GM21723 (cell line): ENCODE measurements around the gene GRIA4.
"Not testable (repeated sequence)": the region's sequence is repeated elsewhere in the genome, so short reads cannot be mapped to it uniquely, and the experiment has no call there.

Experiments
- ATAC-seq: cut with Tn5 transposase; IDR thresholded peaks from one replicate; pipeline ENCODE4 v1.9.1; 2021; ENCODE audit warnings: mild to moderate bottlenecking, moderate library complexity; ENCODE audit not compliant: unreplicated experiment

Gene GRIA4

GRCh38 chr11:105718641-105719040, 108.8 kb downstream of the GRIA4 start:
- no peak for ATAC-seq

GRCh38 chr11:105719073-105719822, 109.4 kb downstream of the GRIA4 start:
- ATAC-seq: peak; percentile 77

GRCh38 chr11:105720096-105720495, 110.2 kb downstream of the GRIA4 start:
- ATAC-seq: no peak

GRCh38 chr11:105723269-105723668, 113.4 kb downstream of the GRIA4 start:
- ATAC-seq: no peak

- ATAC-seq: no peak
Observed at GRCh38 chr11:105732611-105733010, 122.7 kb downstream of the GRIA4 start.

GRCh38 chr11:105734426-105734825, 124.6 kb downstream of the GRIA4 start:
- ATAC-seq: no peak

- no peak for ATAC-seq
Observed at GRCh38 chr11:105738251-105738650, 128.4 kb downstream of the GRIA4 start.

GRCh38 chr11:105738986-105739795, 129.3 kb downstream of the GRIA4 start:
- no peak for ATAC-seq

GRCh38 chr11:105740164-105740903, 130.5 kb downstream of the GRIA4 start:
- peak; percentile 95 for ATAC-seq

GRCh38 chr11:105741488-105742020, 131.7 kb downstream of the GRIA4 start:
- ATAC-seq: no peak

- ATAC-seq: no peak
Observed at GRCh38 chr11:105754260-105754659, 144.4 kb downstream of the GRIA4 start.

- ATAC-seq: no peak
Observed at GRCh38 chr11:105754716-105755115, 144.8 kb downstream of the GRIA4 start.

GRCh38 chr11:105757107-105757506, 147.2 kb downstream of the GRIA4 start:
- no peak for ATAC-seq

- no peak for ATAC-seq
Observed at GRCh38 chr11:105763594-105763993, 153.7 kb downstream of the GRIA4 start.

- no peak for ATAC-seq
Observed at GRCh38 chr11:105767931-105768330, 158.1 kb downstream of the GRIA4 start.

- ATAC-seq: no peak
Observed at GRCh38 chr11:105769627-105770026, 159.8 kb downstream of the GRIA4 start.

- ATAC-seq: not testable (repeated sequence)
Observed at GRCh38 chr11:105773452-105773851, 163.6 kb downstream of the GRIA4 start.

GRCh38 chr11:105774899-105775298, 165.0 kb downstream of the GRIA4 start:
- ATAC-seq: no peak

- no peak for ATAC-seq
Observed at GRCh38 chr11:105780781-105781525, 171.1 kb downstream of the GRIA4 start.

GRCh38 chr11:105781807-105782206, 171.9 kb downstream of the GRIA4 start:
- no peak for ATAC-seq
